ENCODE results near the gene TERC. TPM values are rescaled to one million over a fixed set of nuclear protein-coding genes. Genes with fewer than 3 reads are reported as not detected.

TERC gene
- polyA plus RNA-seq, 1 donor from 2014 or later: not detected

GRCh38 chr3:169804681-169805080, 39.8 kb upstream of the TERC start:
- H3K4me2 ChIP-seq (ENCODE audit: low read length): no peak overlapping the region
- H3F3A ChIP-seq (ENCODE audit: insufficient read depth, low read length, poor library complexity, severe bottlenecking): no peaks in the 10 kb centered on the region
- no peaks in the 10 kb centered on the region for H3K9me3 ChIP-seq (ENCODE audit: low read length)
- no peak overlapping the region for H3K9ac ChIP-seq (ENCODE audit: low read length)
- H3K79me2 ChIP-seq (replicated peaks; ENCODE audit: insufficient read depth, low read length): no peaks in the 10 kb centered on the region
- no peaks in the 10 kb centered on the region for H4K20me1 ChIP-seq (ENCODE audit: insufficient read depth)
- TF ChIP-seq CTCF (IDR thresholded peaks at IDR 0.05; ENCODE audit: poor library complexity, severe bottlenecking): no peak
- no peak for TF ChIP-seq MXI1 (conservative IDR thresholded peaks at IDR 0.05; ENCODE audit: poor library complexity, severe bottlenecking)
- TF ChIP-seq EP300 (conservative IDR thresholded peaks at IDR 0.05; ENCODE audit: poor library complexity, severe bottlenecking): no peak
- no peak for TF ChIP-seq EZH2 (IDR thresholded peaks at IDR 0.05; ENCODE audit: borderline replicate concordance, insufficient read depth, low read length, poor library complexity, severe bottlenecking)
- no peak for TF ChIP-seq POLR2AphosphoS5 (IDR thresholded peaks at IDR 0.05)
- no peak for TF ChIP-seq REST (IDR thresholded peaks at IDR 0.05; ENCODE audit: borderline replicate concordance)
- no peak for TF ChIP-seq RAD21 (conservative IDR thresholded peaks at IDR 0.05)
- H3K36me3 ChIP-seq (ENCODE audit: insufficient read depth, low read length): no peaks in the 10 kb centered on the region
- H3K27ac ChIP-seq (ENCODE audit: low read length): no peak overlapping the region
- H3K4me3 ChIP-seq (ENCODE audit: low read length): no peak overlapping the region
- no peak overlapping the region for H2AFZ ChIP-seq (ENCODE audit: low read depth, low read length)
- no peaks in the 10 kb centered on the region for H3K9me2 ChIP-seq (ENCODE audit: insufficient read depth, low read length)
- no peaks in the 10 kb centered on the region for H3K27me3 ChIP-seq (ENCODE audit: insufficient read depth, low read depth, low read length)

- Histone ChIP-seq H3F3A (ENCODE audit: insufficient read depth, low read length, poor library complexity, severe bottlenecking) (no peaks in the 10 kb centered on the region), H2AFZ (ENCODE audit: low read depth, low read length) (no peak overlapping the region), H3K9me2 (ENCODE audit: insufficient read depth, low read length) (no peaks in the 10 kb centered on the region), H3K27ac (ENCODE audit: low read length) (no peak overlapping the region), H3K4me3 (ENCODE audit: low read length) (no peak overlapping the region), H3K27me3 (ENCODE audit: insufficient read depth, low read depth, low read length) (no peaks in the 10 kb centered on the region), H3K36me3 (ENCODE audit: insufficient read depth, low read length) (peaks cover 8% of the 10 kb centered on the region), H3K4me2 (ENCODE audit: low read length) (no peak overlapping the region), H3K9me3 (ENCODE audit: low read length) (no peaks in the 10 kb centered on the region), H4K20me1 (ENCODE audit: insufficient read depth) (no peaks in the 10 kb centered on the region), H3K9ac (ENCODE audit: low read length) (no peak overlapping the region), H3K79me2 (replicated peaks; ENCODE audit: insufficient read depth, low read length) (no peaks in the 10 kb centered on the region)
- no peak for TF ChIP-seq RAD21 (conservative IDR thresholded peaks at IDR 0.05)
- TF ChIP-seq POLR2AphosphoS5 (IDR thresholded peaks at IDR 0.05): no peak
- TF ChIP-seq EP300 (conservative IDR thresholded peaks at IDR 0.05; ENCODE audit: poor library complexity, severe bottlenecking): no peak
- TF ChIP-seq REST (IDR thresholded peaks at IDR 0.05; ENCODE audit: borderline replicate concordance): no peak
- no peak for TF ChIP-seq TAF1 (IDR thresholded peaks at IDR 0.05; ENCODE audit: low read depth)
Observed at GRCh38 chr3:169792359-169792758, 27.5 kb upstream of the TERC start.
